Epithelial cell of proximal tubule (primary cell): Measurements from ENCODE around the gene SMIM15. TPM values are rescaled to one million over a fixed set of nuclear protein-coding genes. Genes with fewer than 3 reads are reported as not detected.

ENCODE experiments used
- DNase-seq: peaks from one replicate; pipeline ENCODE4 v3.0.0-alpha.2; 2011; ENCODE audit warnings: low read depth
- H3K4me3 ChIP-seq: 2 replicates; pipeline ENCODE4 v1.5.1; 2011; ENCODE audit warnings: low read depth, mild to moderate bottlenecking, low read length
- CTCF ChIP-seq: conservative IDR thresholded peaks from 2 replicates; pipeline ENCODE4 v1.5.1; 2012; ENCODE audit warnings: low read depth, mild to moderate bottlenecking, low read length
- total RNA-seq: library from RNA; depleted of rRNA; stranded (reverse); fragments of >200 nt; gene quantifications from 2 replicates; pipeline ENCODE4 v1.2.3, GENCODE V29; 2015

SMIM15 gene
- total RNA-seq, 1 donor from 2014 or later: 70.5 TPM

DNA sequence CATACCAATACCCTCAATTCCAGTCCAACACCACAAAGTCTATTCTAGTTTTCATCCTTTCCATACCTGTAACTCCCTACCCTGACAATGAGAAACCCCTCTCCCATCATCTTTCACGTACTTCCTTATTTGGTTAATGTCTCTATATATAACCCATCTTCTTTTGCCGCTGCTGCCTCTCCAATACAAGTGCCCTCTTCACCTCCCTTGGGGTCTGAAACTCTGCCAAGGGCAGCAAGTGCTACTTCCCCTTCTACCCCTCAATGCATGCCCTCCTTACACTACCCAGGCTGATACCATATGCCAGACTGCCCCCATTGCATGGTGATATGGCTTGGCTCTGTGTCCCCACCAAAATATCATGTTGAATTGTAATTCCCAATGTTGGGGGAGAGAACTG, 24.4 kb upstream of the SMIM15 start:
- TF ChIP-seq CTCF: no peak
- DNase-seq: no peak
- H3K4me3 ChIP-seq: no peak overlapping the region

GRCh38 chr5:61184708-61185107, 22.4 kb upstream of the SMIM15 start:
- H3K4me3 ChIP-seq: no peak overlapping the region
- DNase-seq: no peak
- TF ChIP-seq CTCF: no peak

DNA sequence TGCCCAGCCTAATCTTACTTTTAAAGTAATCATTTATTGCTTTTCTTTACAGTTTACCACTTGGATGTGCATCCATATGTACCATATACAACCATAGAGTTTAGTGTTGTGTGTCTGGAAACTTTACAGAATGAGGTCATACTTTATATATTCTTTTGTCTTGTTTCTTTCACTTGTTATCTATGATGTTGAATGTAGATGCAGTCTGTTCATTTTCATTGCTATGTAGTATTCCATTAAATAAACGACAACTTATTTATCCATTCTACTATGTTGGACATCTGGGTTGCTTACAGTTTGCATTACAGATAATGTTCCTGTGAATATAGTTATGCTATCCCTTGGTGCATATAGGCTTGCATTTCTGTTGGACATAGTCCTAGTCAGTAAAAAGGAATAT, 21.3 kb upstream of the SMIM15 start:
- no peak for TF ChIP-seq CTCF
- DNase-seq: no peak
- H3K4me3 ChIP-seq: no peak overlapping the region

DNA sequence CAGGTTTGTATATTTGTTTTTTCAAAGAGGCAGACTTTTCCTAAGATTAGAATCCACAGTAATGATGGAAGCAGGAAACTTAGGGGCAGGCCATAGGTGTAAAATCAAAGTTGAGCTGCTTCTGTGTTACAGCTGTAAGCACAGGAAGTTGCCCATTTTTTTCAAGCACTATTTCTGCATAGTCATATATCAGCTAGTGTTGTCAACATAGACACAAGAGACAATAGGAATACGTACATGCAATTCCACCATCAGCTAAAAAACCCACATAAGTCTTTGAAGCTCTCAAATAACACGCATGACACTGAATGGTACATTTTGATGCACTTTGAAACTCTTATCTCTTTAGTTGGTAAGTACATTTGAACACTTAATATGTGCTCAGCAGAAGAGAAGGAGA, 20.2 kb upstream of the SMIM15 start:
- no peak for DNase-seq
- TF ChIP-seq CTCF: no peak
- no peak overlapping the region for H3K4me3 ChIP-seq

GRCh38 chr5:61180886-61181285, 18.6 kb upstream of the SMIM15 start:
- no peak overlapping the region for H3K4me3 ChIP-seq
- no peak for TF ChIP-seq CTCF
- no peak for DNase-seq

DNA sequence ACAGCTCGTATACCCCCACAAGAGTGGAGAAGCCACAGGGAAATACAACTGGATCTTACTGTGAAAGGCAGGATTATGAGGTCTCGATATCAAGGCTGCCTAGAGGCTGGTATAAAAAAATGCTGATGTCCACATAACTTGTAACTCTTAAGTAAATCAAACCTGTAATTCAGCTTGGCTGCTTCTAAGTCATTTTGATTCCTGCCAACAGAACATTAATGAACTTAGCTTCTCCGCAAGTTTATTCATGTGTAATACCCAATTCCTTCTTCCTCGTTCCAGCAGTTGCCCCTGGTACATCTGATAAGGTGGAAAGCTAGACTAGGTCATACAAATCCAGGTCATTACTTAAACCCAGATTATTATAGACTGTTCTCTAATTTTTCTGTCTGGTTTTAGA, 16.4 kb upstream of the SMIM15 start:
- no peak overlapping the region for H3K4me3 ChIP-seq
- TF ChIP-seq CTCF: no peak
- DNase-seq: no peak

- no peak for DNase-seq
- no peak for TF ChIP-seq CTCF
- no peak overlapping the region for H3K4me3 ChIP-seq
Measured at GRCh38 chr5:61177716-61178115, 15.4 kb upstream of the SMIM15 start.
